GM21360 (cell line): ENCODE results near the gene NR1H4.
"Not testable (repeated sequence)": the region's sequence is repeated elsewhere in the genome, so short reads cannot be mapped to it uniquely, and the experiment has no call there.

ENCODE experiments used
- ATAC-seq: cut with Tn5 transposase; IDR thresholded peaks from one replicate; pipeline ENCODE4 v1.9.1; 2021; ENCODE audit warnings: mild to moderate bottlenecking, moderate library complexity; ENCODE audit not compliant: unreplicated experiment

NR1H4 gene

GRCh38 chr12:100468126-100468525 lies 5.5 kb upstream of the NR1H4 start:
- no peak for ATAC-seq

GRCh38 chr12:100472325-100472724 lies 1.3 kb upstream of the NR1H4 start:
- ATAC-seq, result no peak

- no peak for ATAC-seq
Observed at GRCh38 chr12:100473050-100473715, 483 bp upstream of the NR1H4 start.

- no peak for ATAC-seq
Observed at GRCh38 chr12:100474617-100475016, 951 bp downstream of the NR1H4 start.

- ATAC-seq, result no peak
Observed at GRCh38 chr12:100476013-100476751, 2.5 kb downstream of the NR1H4 start.

- ATAC-seq, result no peak
Observed at GRCh38 chr12:100481021-100481420, 7.4 kb downstream of the NR1H4 start.

- ATAC-seq, result no peak
Observed at GRCh38 chr12:100484183-100484886, 10.7 kb downstream of the NR1H4 start.

GRCh38 chr12:100484891-100485471 lies 11.3 kb downstream of the NR1H4 start:
- ATAC-seq, result no peak

GRCh38 chr12:100485983-100486382 lies 12.3 kb downstream of the NR1H4 start:
- ATAC-seq, result no peak

- no peak for ATAC-seq
Observed at GRCh38 chr12:100489251-100489820, 15.7 kb downstream of the NR1H4 start.

- ATAC-seq, result no peak
Observed at GRCh38 chr12:100490056-100490455, 16.4 kb downstream of the NR1H4 start.

GRCh38 chr12:100491104-100491503 lies 17.4 kb downstream of the NR1H4 start:
- ATAC-seq, result no peak

- no peak for ATAC-seq
Observed at GRCh38 chr12:100493396-100494012, 19.8 kb downstream of the NR1H4 start.

GRCh38 chr12:100494026-100494425 lies 20.4 kb downstream of the NR1H4 start:
- ATAC-seq, result no peak

- ATAC-seq, result no peak
Observed at GRCh38 chr12:100494538-100494937, 20.9 kb downstream of the NR1H4 start.

GRCh38 chr12:100497105-100497795 lies 23.6 kb downstream of the NR1H4 start:
- no peak for ATAC-seq

GRCh38 chr12:100498141-100498540 lies 24.5 kb downstream of the NR1H4 start:
- ATAC-seq, result no peak

GRCh38 chr12:100499416-100499815 lies 25.8 kb downstream of the NR1H4 start:
- no peak for ATAC-seq

- not testable (repeated sequence) for ATAC-seq
Observed at GRCh38 chr12:100502718-100503117, 29.1 kb downstream of the NR1H4 start.

GRCh38 chr12:100503228-100503628 lies 29.6 kb downstream of the NR1H4 start:
- no peak for ATAC-seq
